Peyer's patch (tissue), 4 donors: ENCODE results near the gene BMP7. TPM values are rescaled to one million over a fixed set of nuclear protein-coding genes. Genes with fewer than 3 reads are reported as not detected.

Experiments
- DNase-seq, 3 donors: peaks; one replicate each; pipeline ENCODE4 v3.0.0-alpha.2; 2017 to 2019
- H3K27ac ChIP-seq, 4 donors: fragments of 200-600 bp; sonication (generic); one replicate each; pipeline ENCODE4 v1.5.1; 2016 to 2019
- H3K27me3 ChIP-seq, 2 donors: fragments of 200-600 bp; sonication (generic); one replicate each; pipeline ENCODE4 v1.5.1; 2019
- H3K36me3 ChIP-seq, 3 donors: fragments of 200-600 bp; sonication (generic); one replicate each; pipeline ENCODE4 v1.5.1; 2016 to 2019
- H3K4me1 ChIP-seq, 4 donors: fragments of 200-600 bp; sonication (generic); one replicate each; pipeline ENCODE4 v1.5.1; 2016 to 2019
- H3K4me3 ChIP-seq, 4 donors: fragments of 200-600 bp; sonication (generic); 1 replicate in 3 of 4; 2 replicates in 1 of 4; pipeline ENCODE4 v1.5.1; 2016 to 2019; ENCODE audit warnings: mild to moderate bottlenecking in 1 of 4
- H3K9me3 ChIP-seq, 4 donors: fragments of 200-600 bp; sonication (generic); one replicate each; pipeline ENCODE4 v1.5.1; 2016 to 2019; ENCODE audit warnings: mild to moderate bottlenecking in 1 of 4
- CTCF ChIP-seq, 6 experiments: fragments of 450-650 bp in 4 of 6; fragments of 200-600 bp in 2 of 6; sonication (generic) in 1 of 6; IDR thresholded peaks; one replicate each; pipeline ENCODE4 v1.5.1; 2017 to 2019; ENCODE audit warnings: antibody characterized with exemption in 6 of 6, mild to moderate bottlenecking in 3 of 6, moderate library complexity in 1 of 6
- POLR2A ChIP-seq, 2 donors: fragments of 450-650 bp; IDR thresholded peaks; one replicate each; pipeline ENCODE4 v1.5.1; 2017; ENCODE audit warnings: antibody characterized with exemption in 2 of 2, mild to moderate bottlenecking in 2 of 2, moderate library complexity in 2 of 2
- total RNA-seq, 4 donors: library from RNA; depleted of rRNA; stranded (reverse); fragments of >200 nt; gene quantifications; one replicate each; pipeline ENCODE4 v1.1.0, GENCODE V29; 2016

BMP7 gene
- total RNA-seq, 4 donors from 2014 or later, result 0.67 to 2.7 TPM; not detected in 2

GRCh38 chr20:57179265-57179664 is 87.2 kb downstream of the BMP7 start:
- Histone ChIP-seq H3K27me3 (no peaks in the 10 kb centered on the region), H3K9me3 (no peaks in the 10 kb centered on the region), H3K27ac (no peak overlapping the region), H3K4me3 (no peak overlapping the region), H3K4me1 (no peaks in the 10 kb centered on the region), H3K36me3 (no peaks in the 10 kb centered on the region)
- DNase-seq, result no peak
- TF ChIP-seq POLR2A (IDR thresholded peaks at IDR 0.05) (no peak), CTCF (IDR thresholded peaks at IDR 0.05) (no peak)

DNA sequence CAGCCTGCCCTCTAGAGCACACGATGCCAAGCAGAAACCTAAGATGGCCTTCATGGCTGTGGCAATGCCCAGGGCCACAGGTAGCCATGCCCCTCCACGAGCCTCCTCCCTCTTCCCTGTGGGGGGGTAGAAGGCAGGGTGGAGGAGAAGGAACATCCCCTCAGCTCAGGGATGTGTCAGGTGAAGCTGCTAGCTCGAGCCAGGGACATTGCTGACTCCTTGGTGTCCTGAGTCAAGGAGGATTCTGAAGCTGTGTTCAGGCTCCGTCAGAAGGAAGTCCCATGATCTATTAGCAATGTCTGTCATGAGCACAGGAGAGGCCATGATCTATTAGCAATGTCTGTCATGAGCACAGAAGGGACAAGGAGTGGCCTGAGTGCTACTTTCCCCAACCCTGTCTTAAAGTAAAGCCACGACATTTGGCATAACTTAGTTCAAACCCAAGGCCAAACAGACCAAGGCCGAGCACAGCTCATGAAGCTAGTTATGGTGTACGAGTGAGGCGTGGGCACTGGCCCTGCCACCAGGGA is 87.8 kb downstream of the BMP7 start:
- H3K36me3 ChIP-seq, result no peaks in the 10 kb centered on the region
- H3K27ac ChIP-seq, result no peak overlapping the region
- no peak overlapping the region for H3K4me3 ChIP-seq
- TF ChIP-seq CTCF (IDR thresholded peaks at IDR 0.05) (no peak), POLR2A (IDR thresholded peaks at IDR 0.05) (no peak)
- no peaks in the 10 kb centered on the region for H3K4me1 ChIP-seq
- no peaks in the 10 kb centered on the region for H3K27me3 ChIP-seq
- DNase-seq, result no peak
- no peaks in the 10 kb centered on the region for H3K9me3 ChIP-seq

DNA sequence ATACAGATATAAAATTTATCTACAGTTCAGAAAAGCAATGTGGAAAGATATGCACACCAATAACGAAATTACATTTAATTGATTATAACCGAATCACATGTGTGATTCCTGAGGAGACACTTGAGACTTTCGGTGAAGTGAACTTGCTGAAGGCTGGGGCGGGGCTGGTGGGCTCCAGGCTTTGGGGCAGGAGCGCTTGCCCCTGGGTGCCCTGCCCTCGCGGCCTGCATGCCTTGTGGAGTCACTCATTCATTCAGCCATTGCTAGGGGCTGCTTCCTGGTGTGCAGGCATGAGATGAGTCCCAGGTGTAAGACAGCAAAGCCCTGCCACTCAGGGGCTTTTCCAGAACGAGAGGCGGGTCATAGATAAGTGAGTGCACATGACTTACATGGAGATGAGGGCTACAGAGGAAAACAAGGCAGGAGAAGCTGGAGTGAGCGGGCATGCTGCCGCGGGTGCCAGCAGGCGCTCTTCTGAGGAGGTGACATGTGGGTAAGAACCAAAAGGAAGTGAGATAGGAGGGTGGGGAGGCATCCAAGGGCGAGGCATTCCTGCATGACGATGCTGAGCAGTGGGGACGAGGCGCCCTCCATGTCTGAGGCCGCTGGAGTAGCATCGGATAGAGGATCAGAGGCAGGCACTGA is 88.7 kb downstream of the BMP7 start:
- DNase-seq, result no peak
- Histone ChIP-seq H3K27me3 (no peaks in the 10 kb centered on the region), H3K36me3 (no peaks in the 10 kb centered on the region), H3K9me3 (no peaks in the 10 kb centered on the region), H3K4me1 (no peaks in the 10 kb centered on the region), H3K27ac (no peak overlapping the region), H3K4me3 (no peak overlapping the region)
- TF ChIP-seq POLR2A (IDR thresholded peaks at IDR 0.05), result no peak
- no peak for TF ChIP-seq CTCF (IDR thresholded peaks at IDR 0.05)

DNA sequence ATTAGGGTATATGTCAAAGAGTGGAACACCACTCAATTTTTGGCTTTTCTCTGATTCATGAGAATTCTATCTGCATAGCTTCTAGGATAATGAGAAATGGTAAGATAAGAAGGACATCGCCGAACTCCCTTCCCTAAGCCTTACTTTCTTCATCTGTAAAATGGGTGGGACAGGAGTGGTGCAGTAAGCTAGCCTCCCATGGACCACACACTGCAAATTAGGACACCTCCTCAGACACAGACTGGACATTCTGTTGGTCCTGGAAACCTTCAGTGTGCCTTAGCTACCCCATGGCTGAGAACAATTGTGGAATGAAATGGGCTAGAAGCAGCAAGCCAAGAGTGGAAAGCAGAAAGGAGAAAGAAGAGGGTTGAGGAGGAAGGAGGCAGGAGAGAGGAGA is 89.6 kb downstream of the BMP7 start:
- H3K36me3 ChIP-seq, result no peaks in the 10 kb centered on the region
- no peak overlapping the region for H3K4me3 ChIP-seq
- H3K27ac ChIP-seq, result no peak overlapping the region
- no peaks in the 10 kb centered on the region for H3K9me3 ChIP-seq
- H3K4me1 ChIP-seq, result no peaks in the 10 kb centered on the region
- H3K27me3 ChIP-seq, result no peaks in the 10 kb centered on the region
- TF ChIP-seq CTCF (IDR thresholded peaks at IDR 0.05) (no peak), POLR2A (IDR thresholded peaks at IDR 0.05) (no peak)
- DNase-seq, result no peak

DNA sequence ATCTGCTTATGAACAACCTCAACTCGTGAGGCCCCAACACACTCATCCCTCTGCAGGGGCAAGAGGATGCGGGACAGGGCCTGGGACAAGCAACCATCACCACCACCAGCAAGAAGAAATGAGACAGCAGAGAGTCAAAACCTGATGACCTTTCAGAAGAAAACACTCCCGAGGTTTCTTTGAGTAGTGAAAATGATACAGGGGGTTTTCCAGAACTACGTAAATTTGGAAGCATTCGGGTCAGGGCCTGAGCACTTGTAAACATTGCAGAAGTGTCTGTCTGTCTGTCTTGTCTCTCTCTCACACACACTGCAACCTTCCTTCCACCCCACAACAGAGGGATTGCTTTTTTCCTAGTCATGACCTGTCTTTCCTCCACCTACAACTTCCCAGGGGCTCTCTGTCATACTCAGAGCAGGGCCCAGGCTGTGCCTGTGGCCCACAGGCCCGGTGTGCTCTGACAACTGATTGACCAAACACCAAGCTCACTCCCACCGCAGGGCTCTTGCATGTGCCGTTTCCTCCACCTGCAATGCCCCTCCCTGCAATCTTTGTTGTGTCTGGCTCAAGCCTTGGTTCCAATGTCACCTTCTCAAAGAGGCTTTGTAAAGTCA is 90.9 kb downstream of the BMP7 start:
- H3K36me3 ChIP-seq, result no peaks in the 10 kb centered on the region

More for the DNA sequence above, 90.9 kb downstream of the BMP7 start:
- no peak for DNase-seq
- Histone ChIP-seq H3K4me3 (no peak overlapping the region), H3K27me3 (no peaks in the 10 kb centered on the region), H3K4me1 (no peaks in the 10 kb centered on the region), H3K27ac (no peak overlapping the region), H3K9me3 (no peaks in the 10 kb centered on the region)
- TF ChIP-seq CTCF (IDR thresholded peaks at IDR 0.05) (no peak), POLR2A (IDR thresholded peaks at IDR 0.05) (no peak)
